HG03108 (cell line): ENCODE results near the gene CFAP300.

ENCODE experiments used
- ATAC-seq: cut with Tn5 transposase; IDR thresholded peaks from one replicate; pipeline ENCODE4 v1.9.1; 2021; ENCODE audit warnings: moderate library complexity; ENCODE audit not compliant: unreplicated experiment

The CFAP300 gene

DNA sequence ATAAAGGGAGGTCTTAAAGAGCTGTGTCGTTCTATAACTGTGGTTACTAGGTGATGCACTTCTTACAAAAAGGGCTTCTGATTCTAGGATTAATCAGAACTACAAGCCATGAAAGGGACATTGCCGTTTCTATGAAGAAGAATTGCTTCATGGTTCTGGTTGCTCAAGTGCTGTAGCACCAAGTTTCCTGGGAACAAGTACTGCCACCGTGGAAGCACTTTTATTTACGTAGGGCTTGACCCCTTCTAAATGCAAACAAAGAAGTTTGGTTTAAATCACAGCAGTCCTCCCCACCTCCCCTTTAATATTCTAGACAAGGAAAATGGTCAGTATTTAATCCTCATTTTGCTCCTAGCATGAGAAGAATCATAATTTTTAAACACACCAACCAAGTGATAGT is 72.8 kb downstream of the CFAP300 start:
- no peak for ATAC-seq

DNA sequence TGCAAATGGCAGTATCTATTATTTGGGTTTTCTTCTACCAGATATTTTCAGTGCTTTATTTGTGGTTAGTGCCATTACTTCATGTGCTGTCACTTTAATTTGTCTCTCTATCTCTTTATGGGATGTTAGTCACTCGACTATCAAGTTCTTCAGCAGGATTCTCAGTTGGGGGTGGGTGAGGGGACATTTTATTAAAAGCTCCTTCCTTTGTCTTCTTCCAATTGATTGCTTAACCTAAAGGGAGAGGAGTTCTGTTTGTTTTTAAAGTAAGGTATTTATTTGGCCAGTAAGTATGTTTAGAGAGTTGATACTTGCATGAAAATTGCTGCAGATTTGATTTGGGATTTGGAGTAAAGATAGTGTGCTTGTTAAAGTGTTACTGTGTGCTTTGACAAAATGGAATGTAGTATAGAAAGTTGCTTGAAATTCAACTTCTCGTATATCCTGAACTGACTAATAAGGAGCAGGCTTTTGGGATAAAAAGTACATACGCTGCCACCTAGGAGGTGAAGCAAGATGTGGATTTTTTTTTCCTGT is 73.3 kb downstream of the CFAP300 start:
- ATAC-seq, result no peak

DNA sequence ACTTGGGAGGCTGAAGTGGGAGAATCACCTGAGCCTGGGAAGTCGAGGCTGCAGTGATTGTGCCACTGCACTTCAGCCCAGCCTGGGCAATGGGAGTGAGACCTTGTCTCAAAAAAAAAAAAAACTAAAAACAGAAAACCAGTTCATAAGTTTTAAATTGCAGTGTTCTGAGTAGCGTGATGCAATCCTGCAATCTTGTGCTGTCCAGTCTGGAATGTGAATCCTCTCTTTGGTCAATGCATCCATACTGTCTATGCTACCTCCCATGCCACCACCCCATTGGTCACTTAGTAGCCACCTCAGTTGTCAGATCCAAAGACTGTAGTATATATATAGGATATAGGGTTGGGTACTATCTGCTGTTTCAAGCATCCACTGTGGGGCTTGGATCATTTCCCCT is 74.1 kb downstream of the CFAP300 start:
- ATAC-seq, result no peak
